Erythroblast (primary cell): ENCODE measurements around the gene FRMD4A.

Experiments
- GATA1 ChIP-seq: IDR thresholded peaks from 2 replicates; pipeline ENCODE4 v1.6.1; 2011; ENCODE audit warnings: low read depth, mild to moderate bottlenecking, control low read depth, low read length, moderate library complexity
- POLR2A ChIP-seq: IDR thresholded peaks from 2 replicates; pipeline ENCODE4 v1.6.1; 2011; ENCODE audit warnings: mild to moderate bottlenecking, low read length

- TF ChIP-seq POLR2A (no peak), GATA1 (no peak)
Measured at GRCh38 chr10:14150526-14150925, 180.2 kb downstream of the FRMD4A start.
